Transverse colon (tissue), 4 donors: Measurements from ENCODE around the gene DVL1. TPM values are rescaled to one million over a fixed set of nuclear protein-coding genes. Genes with fewer than 3 reads are reported as not detected.
A peak's percentile ranks its signal among the peaks of the same experiment; 100 is the strongest.

ENCODE experiments used
- DNase-seq: peaks from one replicate; pipeline ENCODE4 v3.0.0-alpha.2; 2019
- H3K27ac ChIP-seq, 4 donors: fragments of 200-600 bp; sonication (generic); 2 replicates each; pipeline ENCODE4 v1.5.1; 2016 to 2018; ENCODE audit warnings: inconsistent platforms in 4 of 4
- H3K27me3 ChIP-seq: fragments of 200-600 bp; sonication (generic); 2 replicates; pipeline ENCODE4 v1.5.1; 2017; ENCODE audit warnings: inconsistent platforms
- H3K36me3 ChIP-seq, 4 donors: fragments of 200-600 bp; sonication (generic); 2 replicates each; pipeline ENCODE4 v1.5.1; 2017 to 2019; ENCODE audit warnings: inconsistent platforms in 4 of 4
- H3K4me1 ChIP-seq, 4 donors: fragments of 200-600 bp; sonication (generic); 2 replicates each; pipeline ENCODE4 v1.5.1; 2017 to 2020; ENCODE audit warnings: inconsistent platforms in 4 of 4
- H3K4me3 ChIP-seq, 4 donors: fragments of 200-600 bp; sonication (generic); 1 replicate in 1 of 4; 2 replicates in 3 of 4; pipeline versions ENCODE4 v1.5.1 to v1.6.1; 2017 to 2019; ENCODE audit warnings: inconsistent platforms in 4 of 4
- H3K9me3 ChIP-seq, 2 donors: fragments of 200-600 bp; sonication (generic); 2 replicates each; pipeline ENCODE4 v1.5.1; 2017 to 2019; ENCODE audit warnings: inconsistent platforms in 2 of 2
- CTCF ChIP-seq, 5 experiments: fragments of 200-600 bp in 3 of 5; fragments of 450-650 bp in 2 of 5; sonication (generic) in 3 of 5; IDR thresholded peaks; 1 replicate in 2 of 5; 2 replicates in 3 of 5; pipeline ENCODE4 v1.5.1; 2016 to 2017; ENCODE audit warnings: antibody characterized with exemption in 5 of 5, inconsistent platforms in 3 of 5, mild to moderate bottlenecking in 2 of 5, moderate library complexity in 1 of 5
- EP300 ChIP-seq: sonication (generic); formaldehyde crosslinking; IDR thresholded peaks from one replicate; pipeline ENCODE4 v1.6.1; 2017; ENCODE audit warnings: antibody characterized with exemption, low read depth
- POLR2A ChIP-seq: fragments of 450-650 bp; IDR thresholded peaks from one replicate; pipeline ENCODE4 v1.6.1; 2016; ENCODE audit warnings: antibody characterized with exemption, mild to moderate bottlenecking, moderate library complexity
- POLR2AphosphoS5 ChIP-seq, 3 donors: sonication (generic); formaldehyde crosslinking; IDR thresholded peaks; one replicate each; pipeline ENCODE4 v1.6.1; 2016; ENCODE audit warnings: antibody characterized with exemption in 3 of 3
- WGBS, 2 donors: methylation state at CpG; one replicate each; pipeline ENCODE4 v1.1.5; 2018; ENCODE audit warnings: low coverage in 1 of 2; 5-methylcytosine and 5-hydroxymethylcytosine counted together
- in situ Hi-C, 4 donors: fragments of 200-750 bp; cut with MboI; loops; one replicate each; pipeline versions ENCODE4 v1.15.0 to v1.15.1; 2017; ENCODE audit warnings: low sequenced_read_pairs in 3 of 4, low pct_ligation_motif_present in 1 of 4, low pct_unique_long_range_greater_than_20kb in 1 of 4
- intact Hi-C: fragments of 100-400 bp; cut with DNase I; formaldehyde crosslinking; loops from one replicate; pipeline ENCODE4 v1.15.1; 2023; ENCODE audit warnings: low total_unique reads
- total RNA-seq, 4 donors: library from RNA; depleted of rRNA; stranded (reverse); fragments of >200 nt; gene quantifications; one replicate each; pipeline ENCODE4 v1.1.0, GENCODE V29; 2016

The DVL1 gene
- total RNA-seq, 4 donors from 2014 or later: 103 to 182 (median 115) TPM

DNA sequence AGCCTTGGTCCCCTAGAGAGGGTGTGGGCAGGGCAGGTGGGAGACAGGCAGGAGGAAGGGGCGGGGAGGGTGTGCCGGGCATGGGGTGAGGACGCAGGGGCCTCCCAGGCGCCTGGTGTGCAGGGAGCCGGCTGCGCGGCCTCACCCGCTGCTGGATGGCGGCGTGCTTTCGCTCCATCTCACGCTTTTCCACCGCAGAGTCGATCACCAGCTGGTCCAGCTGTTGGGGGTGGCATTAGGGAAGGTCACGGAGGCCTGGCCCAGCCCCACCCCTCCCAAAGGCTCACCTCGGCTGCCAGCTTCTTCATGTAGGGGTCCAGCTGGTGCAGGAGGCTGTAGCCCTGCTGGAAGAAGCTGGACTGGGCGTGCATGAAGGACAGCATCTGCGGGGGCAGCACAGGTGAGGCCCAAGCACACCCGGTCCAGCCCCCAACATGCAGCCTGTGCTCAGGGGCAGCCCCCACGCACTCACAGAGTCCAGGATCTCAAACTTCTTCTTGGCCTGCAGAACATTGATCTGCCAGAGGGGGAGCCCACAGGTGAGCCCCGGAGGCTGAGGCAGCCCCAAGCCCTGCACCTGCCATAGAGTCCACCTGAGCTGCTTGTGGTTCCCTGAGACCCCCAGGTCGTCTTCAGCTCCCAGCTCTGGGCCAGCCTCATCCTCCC is 49.4 kb downstream of the DVL1 start:
- Histone ChIP-seq H3K9me3 (no peaks in the 10 kb centered on the region), H3K4me1 (peaks cover 5 to 19% (median 12%) of the 10 kb centered on the region in 4 donors), H3K4me3 (no peak overlapping the region), H3K27ac (no peak overlapping the region), H3K27me3 (no peaks in the 10 kb centered on the region), H3K36me3 (no peaks in the 10 kb centered on the region)
- no peak for TF ChIP-seq POLR2A
- TF ChIP-seq POLR2AphosphoS5 (IDR thresholded peaks at IDR 0.05): no peak
- no peak for TF ChIP-seq EP300
- peak in 1 of 5 experiments; percentile 30 for TF ChIP-seq CTCF (IDR thresholded peaks at IDR 0.05)
- in situ Hi-C loops (no loop called here), intact Hi-C loops (no loop called here)
- WGBS, 2 donors: 88% methylated on average over 19 of the region's 22 CpGs; no CpG with 5 or more reads in 1 of the 2 donors
- DNase-seq: no peak

- H3K36me3 ChIP-seq: no peaks in the 10 kb centered on the region
- no peak for DNase-seq
Measured at GRCh38 chr1:1298861-1299685, 50.1 kb downstream of the DVL1 start.

GRCh38 chr1:1297802-1298424 is 51.3 kb downstream of the DVL1 start:
- H3K9me3 ChIP-seq: no peaks in the 10 kb centered on the region
- intact Hi-C loops: no loop called here
- 89% methylated on average over 24 of the region's 31 CpGs; no CpG with 5 or more reads in 1 of the 2 donors for WGBS, 2 donors
- in situ Hi-C loops: no loop called here
- H3K4me3 ChIP-seq: no peak overlapping the region
- H3K36me3 ChIP-seq: no peaks in the 10 kb centered on the region
- no peak overlapping the region for H3K27ac ChIP-seq
- TF ChIP-seq POLR2A: no peak
- no peak for TF ChIP-seq CTCF (IDR thresholded peaks at IDR 0.05)
- no peak for TF ChIP-seq POLR2AphosphoS5 (IDR thresholded peaks at IDR 0.05)
- no peak for TF ChIP-seq EP300
- no peak for DNase-seq
- no peaks in the 10 kb centered on the region for H3K4me1 ChIP-seq
- no peaks in the 10 kb centered on the region for H3K27me3 ChIP-seq

More at GRCh38 chr1:1298861-1299685, 50.1 kb downstream of the DVL1 start:
- in situ Hi-C loops: no loop called here
- H3K27me3 ChIP-seq: no peaks in the 10 kb centered on the region
- WGBS, 2 donors: 80% methylated on average over 18 of the region's 30 CpGs; no CpG with 5 or more reads in 1 of the 2 donors
- H3K27ac ChIP-seq: no peak overlapping the region
- no peak overlapping the region for H3K4me3 ChIP-seq
- no peak for TF ChIP-seq CTCF (IDR thresholded peaks at IDR 0.05)
- TF ChIP-seq POLR2A: no peak
- no peak for TF ChIP-seq POLR2AphosphoS5 (IDR thresholded peaks at IDR 0.05)
- TF ChIP-seq EP300: no peak
- intact Hi-C loops: no loop called here
- H3K4me1 ChIP-seq: peaks cover 3 to 11% (median 4%) of the 10 kb centered on the region in 4 donors
- no peaks in the 10 kb centered on the region for H3K9me3 ChIP-seq
